GM18526 (cell line): ENCODE results near the gene HDAC10.

Source experiments
- POLR2A ChIP-seq: IDR thresholded peaks from 3 replicates; pipeline ENCODE4 v1.6.1; 2011; ENCODE audit not compliant: insufficient read length; ENCODE audit errors: extremely low read depth

Gene HDAC10

DNA sequence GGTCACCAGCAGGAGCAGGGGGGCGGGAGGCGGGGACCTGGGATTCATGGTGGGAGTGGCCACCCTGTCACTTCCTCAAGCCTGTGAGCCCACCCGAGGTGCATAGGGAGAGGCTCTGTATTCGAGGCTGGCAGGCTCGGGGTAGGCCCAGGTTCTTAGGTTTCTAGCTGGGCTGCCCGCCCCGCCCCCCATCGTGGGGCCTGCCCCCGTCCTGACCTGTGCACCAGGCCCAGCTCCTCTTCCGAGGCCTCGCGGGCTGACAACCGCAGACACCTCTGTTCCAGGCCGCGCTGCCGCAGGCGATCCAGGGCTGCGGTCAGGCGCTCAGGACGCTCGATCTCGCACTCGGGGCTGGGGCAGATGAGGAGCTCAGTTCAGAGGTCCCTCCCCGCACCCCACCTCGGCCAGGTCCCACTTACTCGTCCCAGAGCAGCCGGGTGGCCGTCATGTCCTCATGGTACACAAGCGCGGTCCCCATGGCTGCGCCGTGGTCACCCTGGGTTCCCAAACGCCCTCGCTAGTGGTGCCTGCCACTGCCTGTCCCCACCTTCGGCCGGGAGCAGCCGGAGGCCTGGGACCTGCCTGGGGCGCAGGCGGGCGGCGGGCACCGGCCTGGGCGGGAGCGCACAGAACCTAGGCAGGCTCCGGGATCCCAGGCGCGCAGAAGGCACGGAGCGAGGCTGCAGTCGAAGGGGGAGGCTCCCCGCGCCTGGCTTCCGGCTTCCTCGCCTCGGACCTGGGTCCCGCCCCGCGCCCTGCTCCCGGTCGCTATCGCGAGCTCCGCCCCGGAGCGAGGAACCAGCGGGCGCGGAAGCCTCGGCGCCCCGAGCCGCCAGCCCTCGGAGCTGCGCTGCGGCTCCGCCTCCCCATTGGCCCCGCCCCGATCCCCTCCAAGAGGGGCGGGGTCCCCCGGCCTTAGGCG lies at the start of gene HDAC10:
HDAC10 (minus strand) TSS at position 711 of the 922 bp plus-strand sequence; CDS start at position 478, 233 bp downstream.
- peak; percentile 60 for TF ChIP-seq POLR2A

DNA sequence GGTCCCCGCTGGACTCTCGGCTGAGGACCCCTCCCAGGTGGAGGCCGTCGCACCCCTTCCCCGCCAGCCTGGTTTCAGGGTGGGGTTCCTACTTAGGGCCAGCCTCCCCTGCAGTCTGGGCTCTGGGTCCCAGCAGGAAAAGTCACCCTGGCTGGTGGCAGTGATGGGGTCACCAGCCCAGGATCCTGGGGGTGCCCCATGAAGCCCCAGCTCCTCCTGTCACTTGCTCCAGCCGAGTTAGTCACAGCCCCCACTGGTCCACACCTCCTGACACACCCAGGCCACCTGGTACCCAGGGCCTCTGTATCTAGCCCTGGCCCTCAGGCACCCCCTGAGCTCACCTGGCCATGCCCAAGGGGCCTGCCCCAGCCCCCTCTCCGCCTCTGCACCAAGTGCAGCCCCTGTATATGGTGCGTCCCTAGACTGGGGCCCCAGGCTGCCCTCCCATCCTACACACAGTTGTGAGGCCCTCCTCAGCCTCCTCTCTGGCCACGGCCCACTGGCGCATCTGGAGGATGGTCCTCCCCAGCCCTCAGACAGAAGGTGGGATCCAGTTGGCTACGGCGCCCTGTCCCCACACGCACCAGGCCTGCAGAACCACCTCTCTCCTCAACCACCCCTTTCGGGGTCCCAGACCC lies 49.7 kb upstream of the HDAC10 start:
- TF ChIP-seq POLR2A, result no peak

- TF ChIP-seq POLR2A, result no peak
Observed at GRCh38 chr22:50299785-50300619, 48.9 kb upstream of the HDAC10 start.

DNA sequence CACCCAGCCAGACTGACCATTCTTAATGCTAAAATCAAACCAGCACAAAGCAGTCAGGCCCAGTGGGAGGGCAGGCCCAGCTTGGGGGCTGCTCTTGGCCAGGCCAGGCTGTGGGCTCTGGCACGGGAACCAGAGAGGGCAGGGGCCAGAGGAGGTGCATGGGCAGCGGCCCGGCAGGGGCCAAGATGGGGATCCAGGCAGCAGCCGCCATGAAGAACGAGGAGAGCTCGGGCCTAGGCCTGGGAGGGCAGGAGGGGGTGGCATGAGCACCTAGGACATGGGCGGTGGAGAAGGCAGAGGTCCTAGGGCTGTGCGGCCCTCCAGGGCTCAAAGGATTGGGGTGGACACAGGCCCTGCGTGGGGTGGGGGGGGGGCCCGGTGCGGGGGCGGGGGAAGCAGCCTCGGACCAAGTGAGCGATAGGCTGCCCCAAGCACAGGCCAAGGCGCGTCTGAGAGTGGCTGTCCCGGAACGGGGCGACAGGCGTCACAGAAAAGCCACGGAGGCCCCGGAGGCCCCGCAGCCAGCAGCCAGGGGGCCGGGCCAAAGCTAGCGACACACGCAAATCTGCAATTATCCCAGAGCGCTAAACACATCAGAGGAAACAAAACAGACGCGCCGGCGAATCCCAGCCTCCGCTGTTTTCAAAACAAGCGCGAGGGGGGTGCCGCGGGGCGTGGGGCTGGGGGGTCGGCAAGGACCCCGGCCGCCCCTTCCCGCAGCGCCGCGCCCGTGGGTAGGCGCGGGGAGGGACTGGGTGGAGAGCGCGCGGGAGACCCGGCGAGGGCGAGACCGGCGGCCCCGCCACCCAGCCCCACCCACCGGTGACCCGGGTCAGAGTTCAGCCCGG lies 48.1 kb upstream of the HDAC10 start:
- no peak for TF ChIP-seq POLR2A

DNA sequence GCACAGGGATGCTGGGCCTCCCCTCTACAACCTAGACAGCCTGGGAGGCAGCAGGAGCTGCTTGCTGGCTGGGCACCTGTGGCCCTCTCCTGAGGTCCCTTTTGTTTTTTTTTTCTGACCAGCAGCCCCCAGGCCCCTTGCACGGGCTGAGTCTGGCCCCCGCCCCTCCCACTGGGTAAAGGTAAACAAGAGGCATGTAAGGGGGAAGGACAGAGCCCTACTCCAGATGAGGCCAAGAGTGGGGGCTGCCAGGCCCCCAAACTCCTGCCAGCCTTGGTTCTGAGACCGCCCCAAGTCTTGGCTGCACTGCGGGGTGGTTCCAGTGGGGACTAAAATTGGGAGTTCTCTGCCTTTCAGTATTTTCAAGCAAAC lies 47.2 kb upstream of the HDAC10 start:
- TF ChIP-seq POLR2A, result no peak

DNA sequence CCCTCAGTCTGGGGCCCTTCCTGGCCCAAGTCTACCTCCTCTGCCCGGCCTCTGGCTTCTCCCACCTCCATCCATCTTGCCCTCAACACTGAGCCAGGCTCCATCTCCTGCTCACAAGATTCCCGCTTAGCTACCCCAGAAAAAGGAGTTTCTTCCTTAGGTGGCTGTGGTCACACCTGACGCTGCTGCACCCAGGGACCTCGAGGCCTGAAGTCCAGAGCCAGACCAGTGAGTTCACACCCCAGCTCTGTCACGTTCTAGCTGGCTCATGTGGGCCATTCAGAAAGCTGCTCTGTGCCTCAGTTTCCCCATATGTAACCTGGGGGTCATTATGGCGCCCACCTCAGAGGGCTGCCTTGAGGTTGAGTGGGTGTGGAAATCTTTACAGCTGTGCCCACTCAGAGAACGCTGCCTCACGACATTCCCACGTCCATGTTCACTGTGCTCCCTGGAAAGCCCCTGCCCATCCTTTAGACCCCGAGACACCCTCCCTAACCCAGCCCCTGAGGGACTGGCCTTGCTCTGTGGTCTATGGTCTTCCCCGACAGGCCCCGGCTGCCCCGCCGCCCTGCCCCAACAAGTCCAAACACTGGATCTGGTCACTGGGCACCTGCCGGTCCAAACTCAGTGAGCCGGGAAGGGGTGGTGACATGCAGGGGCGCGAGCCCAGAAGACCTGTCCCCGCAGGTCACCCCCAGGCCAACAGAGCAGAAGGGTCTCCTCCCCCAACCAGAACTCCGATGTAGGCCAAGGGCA lies 46.6 kb upstream of the HDAC10 start:
- no peak for TF ChIP-seq POLR2A

- no peak for TF ChIP-seq POLR2A
Observed at GRCh38 chr22:50296658-50297490, 45.8 kb upstream of the HDAC10 start.

- TF ChIP-seq POLR2A, result no peak
Observed at GRCh38 chr22:50294319-50294656, 43.2 kb upstream of the HDAC10 start.

GRCh38 chr22:50293441-50294318 lies 42.6 kb upstream of the HDAC10 start:
- TF ChIP-seq POLR2A, result no peak

GRCh38 chr22:50292643-50293440 lies 41.8 kb upstream of the HDAC10 start:
- peak; percentile 14 for TF ChIP-seq POLR2A

GRCh38 chr22:50289942-50290630 lies 39.0 kb upstream of the HDAC10 start:
- no peak for TF ChIP-seq POLR2A
